IPS DF 6.9 (cell line): ENCODE measurements around the gene RHEX.

Experiments used
- DNase-seq: peaks from one replicate; pipeline ENCODE4 v3.0.0-alpha.2; 2013; ENCODE audit warnings: low read depth, low spot score
- H3K27ac ChIP-seq: one replicate; pipeline ENCODE4 v1.5.1; 2013; ENCODE audit warnings: low read length, control low read depth
- H3K27me3 ChIP-seq: 2 replicates; pipeline ENCODE4 v1.6.1; 2013; ENCODE audit warnings: mild to moderate bottlenecking, low read length; ENCODE audit not compliant: control insufficient read depth, insufficient read depth
- H3K36me3 ChIP-seq: 2 replicates; pipeline ENCODE4 v1.6.1; 2013; ENCODE audit warnings: low read length; ENCODE audit not compliant: control insufficient read depth, insufficient read depth
- H3K4me1 ChIP-seq: 2 replicates; pipeline ENCODE4 v1.6.1; 2013; ENCODE audit warnings: low read length; ENCODE audit not compliant: control insufficient read depth, insufficient read depth
- H3K4me3 ChIP-seq: 2 replicates; pipeline ENCODE4 v1.5.1; 2013; ENCODE audit warnings: mild to moderate bottlenecking, low read length
- H3K9me3 ChIP-seq: 2 replicates; pipeline ENCODE4 v1.6.1; 2013; ENCODE audit warnings: low read length, inconsistent platforms; ENCODE audit not compliant: control insufficient read depth, insufficient read depth
- WGBS: extraction: QIAGEN DNeasy Blood & Tissue Kit; methylation state at CpG from one replicate; pipeline ENCODE4 v1.1.7; 2013; ENCODE audit warnings: mixed read lengths, missing lambda C conversion rate; ENCODE audit not compliant: insufficient read length, insufficient coverage; 5-methylcytosine and 5-hydroxymethylcytosine counted together

The RHEX gene

DNA sequence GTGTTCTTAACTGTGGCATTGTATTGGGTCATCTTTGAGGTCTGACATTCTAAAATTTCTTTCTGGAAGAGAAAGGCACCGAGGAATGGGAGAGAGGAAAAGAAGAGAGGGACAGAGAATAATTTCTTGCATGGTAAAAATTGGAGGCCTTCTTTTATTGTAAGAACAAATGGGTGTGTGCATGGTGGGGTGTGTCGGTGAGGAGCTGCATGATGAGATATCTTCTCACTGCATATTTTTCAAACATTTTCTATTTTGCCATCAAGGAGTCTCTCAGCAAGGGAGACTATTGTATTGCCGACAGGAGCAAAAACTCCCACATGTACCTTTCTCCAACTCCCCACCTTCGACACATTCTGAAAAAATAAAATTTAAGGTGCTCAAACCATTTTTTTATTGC, 22.8 kb upstream of the RHEX start:
- H3K27ac ChIP-seq: no peak overlapping the region
- H3K4me1 ChIP-seq: 0 out of 2 replicates have a peak, but pooled peaks cover 1% of the 10 kb centered on the region
- WGBS: no CpG with 5 or more reads among the region's 4 CpGs
- no peak overlapping the region for H3K4me3 ChIP-seq
- no peak for DNase-seq
- no peaks in the 10 kb centered on the region for H3K36me3 ChIP-seq
- no peaks in the 10 kb centered on the region for H3K27me3 ChIP-seq
- H3K9me3 ChIP-seq: no peaks in the 10 kb centered on the region

GRCh38 chr1:206030714-206031113, 22.3 kb upstream of the RHEX start:
- Histone ChIP-seq H3K4me1 (0 out of 2 replicates have a peak, but pooled peaks cover 1% of the 10 kb centered on the region), H3K27me3 (no peaks in the 10 kb centered on the region), H3K27ac (no peak overlapping the region), H3K36me3 (no peaks in the 10 kb centered on the region), H3K4me3 (no peak overlapping the region), H3K9me3 (no peaks in the 10 kb centered on the region)
- DNase-seq: peak; percentile 48
- no CpG with 5 or more reads among the region's 4 CpGs for WGBS

GRCh38 chr1:206032380-206033140, 20.4 kb upstream of the RHEX start:
- H3K4me3 ChIP-seq: no peak overlapping the region
- no peaks in the 10 kb centered on the region for H3K27me3 ChIP-seq
- no peaks in the 10 kb centered on the region for H3K9me3 ChIP-seq
- no CpG with 5 or more reads among the region's 5 CpGs for WGBS
- no peaks in the 10 kb centered on the region for H3K36me3 ChIP-seq
- H3K27ac ChIP-seq: no peak overlapping the region
- no peak for DNase-seq
- 0 out of 2 replicates have a peak, but pooled peaks cover 1% of the 10 kb centered on the region for H3K4me1 ChIP-seq

DNA sequence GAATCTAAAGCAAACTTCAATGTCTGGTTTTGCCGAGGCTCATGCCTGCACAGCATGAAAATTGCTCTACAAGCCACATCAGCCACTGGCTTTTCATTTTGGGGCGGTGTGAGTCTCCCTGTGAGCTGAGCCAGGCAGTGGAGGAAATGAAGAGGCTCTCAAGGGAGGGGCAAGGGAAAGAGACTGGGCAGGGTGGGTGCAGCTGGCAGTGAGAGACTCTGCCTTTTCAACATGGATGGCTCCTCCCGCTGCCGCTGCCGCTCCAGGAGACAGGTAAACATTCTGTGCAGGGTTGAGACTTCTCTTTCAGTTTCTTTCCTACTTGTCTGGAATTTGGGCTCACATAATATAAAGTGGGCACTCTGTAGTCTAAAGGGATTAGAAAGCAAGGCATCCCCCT, 17.9 kb upstream of the RHEX start:
- no peaks in the 10 kb centered on the region for H3K9me3 ChIP-seq
- 0 out of 2 replicates have a peak, but pooled peaks cover 3% of the 10 kb centered on the region for H3K4me1 ChIP-seq
- WGBS: no CpG with 5 or more reads among the region's 5 CpGs
- DNase-seq: no peak
- H3K4me3 ChIP-seq: no peak overlapping the region
- H3K27ac ChIP-seq: no peak overlapping the region
- H3K27me3 ChIP-seq: no peaks in the 10 kb centered on the region
- no peaks in the 10 kb centered on the region for H3K36me3 ChIP-seq

- DNase-seq: no peak
- H3K4me1 ChIP-seq: 0 out of 2 replicates have a peak, but pooled peaks cover 2% of the 10 kb centered on the region
- H3K27me3 ChIP-seq: no peaks in the 10 kb centered on the region
- H3K36me3 ChIP-seq: no peaks in the 10 kb centered on the region
- no peak overlapping the region for H3K27ac ChIP-seq
- WGBS: no CpG with 5 or more reads among the region's 2 CpGs
- H3K9me3 ChIP-seq: no peaks in the 10 kb centered on the region
- no peak overlapping the region for H3K4me3 ChIP-seq
These were observed 16.1 kb upstream of the RHEX start for GRCh38 chr1:206036663-206037455.

DNA sequence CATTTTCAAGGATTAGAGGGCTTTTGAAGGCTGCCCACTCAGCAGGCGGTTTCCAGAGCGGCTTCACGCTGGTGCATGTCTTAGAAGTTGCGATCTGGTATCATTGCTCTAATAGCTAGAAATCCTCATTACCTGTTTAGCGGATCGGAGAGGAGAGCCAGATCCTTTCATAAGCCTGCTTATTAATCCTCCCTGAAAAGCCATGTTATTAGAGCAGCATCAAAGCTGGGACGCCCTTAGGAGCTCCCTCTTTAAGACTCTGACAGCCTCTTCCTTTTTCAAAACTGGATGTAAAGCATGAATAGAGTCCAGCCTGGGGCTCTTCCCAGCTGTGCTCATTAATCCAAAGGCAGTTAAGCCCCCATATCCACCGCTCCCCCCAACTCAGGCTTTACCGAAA, 15.4 kb upstream of the RHEX start:
- H3K27me3 ChIP-seq: no peaks in the 10 kb centered on the region
- H3K27ac ChIP-seq: no peak overlapping the region
- no peak overlapping the region for H3K4me3 ChIP-seq
- 0 out of 2 replicates have a peak, but pooled peaks cover 2% of the 10 kb centered on the region for H3K4me1 ChIP-seq
- H3K36me3 ChIP-seq: no peaks in the 10 kb centered on the region
- no CpG with 5 or more reads among the region's 9 CpGs for WGBS
- no peak for DNase-seq
- H3K9me3 ChIP-seq: no peaks in the 10 kb centered on the region

DNA sequence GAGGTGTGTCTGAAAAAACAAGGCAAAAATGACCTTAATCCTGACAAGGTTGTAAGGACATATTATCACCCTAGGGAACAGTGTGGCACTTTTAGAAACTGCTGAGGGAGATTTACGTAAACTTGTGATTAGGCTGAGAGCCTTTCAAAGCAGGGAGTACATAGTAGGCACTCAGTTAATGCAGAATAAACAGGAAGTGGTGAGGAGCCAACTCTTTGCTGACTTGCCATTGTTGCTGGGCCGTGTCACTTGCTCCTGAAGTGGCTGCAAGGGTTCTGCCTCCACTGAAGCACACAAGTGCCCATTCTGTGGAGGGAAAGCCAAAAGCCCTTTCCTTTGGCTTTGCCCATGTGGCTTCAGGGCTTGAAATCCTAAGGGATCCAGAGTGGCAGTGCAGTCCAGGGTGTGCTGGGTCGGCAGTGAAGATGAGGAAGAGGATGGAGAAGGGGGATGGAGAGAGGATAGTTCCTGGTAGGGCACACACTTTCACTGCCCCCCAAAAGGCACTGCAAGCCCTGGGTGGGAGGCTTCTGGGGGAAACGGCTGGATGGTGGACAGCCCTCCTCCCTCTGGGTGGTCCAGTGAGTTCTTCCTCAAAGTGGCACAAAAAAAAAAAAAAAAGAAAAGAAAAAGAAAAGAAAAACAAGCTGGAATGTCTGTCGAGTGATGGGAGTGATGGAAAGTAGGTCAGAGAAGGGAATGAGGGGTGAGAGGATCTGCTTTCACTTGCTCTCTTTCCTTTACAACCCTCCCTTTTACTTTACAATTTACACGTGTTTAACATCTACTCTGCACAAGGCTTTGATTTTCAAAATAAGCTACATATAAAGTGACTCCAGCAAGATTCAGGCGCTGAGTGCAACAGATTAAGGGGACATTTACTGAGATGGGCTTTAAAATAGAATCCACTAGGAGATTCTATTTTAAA, 13.7 kb upstream of the RHEX start:
- no CpG with 5 or more reads among the region's 7 CpGs for whole genome bisulfite sequencing
- no peak overlapping the region for H3K4me3 ChIP-seq
- H3K4me1 ChIP-seq: 0 out of 2 replicates have a peak, but pooled peaks cover 2% of the 10 kb centered on the region
- H3K36me3 ChIP-seq: no peaks in the 10 kb centered on the region
- DNase-seq: no peak
- H3K27me3 ChIP-seq: no peaks in the 10 kb centered on the region
- H3K27ac ChIP-seq: no peak overlapping the region
- H3K9me3 ChIP-seq: no peaks in the 10 kb centered on the region

GRCh38 chr1:206040328-206040727, 12.6 kb upstream of the RHEX start:
- H3K27ac ChIP-seq: no peak overlapping the region
- no peak overlapping the region for H3K4me3 ChIP-seq
- DNase-seq: no peak
- H3K9me3 ChIP-seq: no peaks in the 10 kb centered on the region
- H3K4me1 ChIP-seq: 0 out of 2 replicates have a peak, but pooled peaks cover 2% of the 10 kb centered on the region
- no peaks in the 10 kb centered on the region for H3K27me3 ChIP-seq
- WGBS: no CpG with 5 or more reads among the region's 5 CpGs
- no peaks in the 10 kb centered on the region for H3K36me3 ChIP-seq

DNA sequence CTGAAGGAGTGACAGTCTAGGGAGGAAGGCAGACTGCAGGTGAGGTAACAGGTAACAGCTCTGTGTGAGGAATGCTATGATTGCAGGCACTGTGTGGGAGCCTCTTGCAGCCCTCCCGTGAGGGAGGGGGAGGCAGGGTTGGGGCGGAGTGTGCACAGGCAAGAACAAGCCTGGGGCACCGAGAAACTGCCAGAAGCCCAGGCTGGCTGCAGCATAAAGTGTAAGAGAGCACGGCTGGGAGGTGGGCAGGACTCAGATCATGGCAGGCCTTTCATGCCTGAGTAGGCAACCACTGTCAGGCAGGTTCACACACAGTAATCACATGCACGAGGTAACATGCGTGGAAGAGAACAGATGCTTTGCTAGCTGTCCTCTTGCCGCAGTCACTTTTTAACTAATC, 11.3 kb upstream of the RHEX start:
- H3K4me3 ChIP-seq: no peak overlapping the region
- H3K27ac ChIP-seq: no peak overlapping the region
- no CpG with 5 or more reads among the region's 7 CpGs for WGBS
- H3K36me3 ChIP-seq: no peaks in the 10 kb centered on the region
- 0 out of 2 replicates have a peak, but pooled peaks cover 2% of the 10 kb centered on the region for H3K4me1 ChIP-seq
- no peaks in the 10 kb centered on the region for H3K9me3 ChIP-seq
- H3K27me3 ChIP-seq: no peaks in the 10 kb centered on the region
- DNase-seq: no peak

- DNase-seq: no peak
These were observed 5.7 kb upstream of the RHEX start for GRCh38 chr1:206047271-206047670.

More at GRCh38 chr1:206047271-206047670, 5.7 kb upstream of the RHEX start:
- Histone ChIP-seq H3K9me3 (no peaks in the 10 kb centered on the region), H3K4me3 (no peak overlapping the region), H3K36me3 (no peaks in the 10 kb centered on the region), H3K27me3 (no peaks in the 10 kb centered on the region), H3K27ac (no peak overlapping the region), H3K4me1 (no peaks in the 10 kb centered on the region)
- WGBS: no CpG with 5 or more reads among the region's 4 CpGs
